Measurements from ENCODE around the gene DYSF. TPM values are rescaled to one million over a fixed set of nuclear protein-coding genes. Genes with fewer than 3 reads are reported as not detected.

Gene DYSF
- total RNA-seq, 4 donors from 2014 or later, result 3.7 to 18.7 (median 10.6) TPM

DNA sequence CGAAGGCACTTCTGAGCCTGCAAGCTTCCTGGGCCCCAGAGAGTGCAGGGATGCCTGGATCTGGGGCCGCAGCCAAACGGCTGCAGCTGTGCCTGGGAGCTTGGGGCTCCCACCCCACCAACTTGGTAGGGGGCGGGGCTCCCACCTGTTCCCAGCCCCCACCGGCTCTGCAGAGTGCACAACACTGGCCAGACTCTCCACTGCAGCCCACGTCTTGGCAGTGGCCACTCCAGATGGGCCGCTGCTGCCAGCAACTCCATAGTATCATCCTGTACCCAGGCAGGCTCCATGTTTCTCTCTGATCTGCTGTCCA is 9.9 kb downstream of the DYSF start:
- 79% methylated on average over 7 of the region's 7 CpGs; no CpG with 5 or more reads in 1 of the 2 donors for WGBS, 2 donors (ENCODE audit: low coverage in 1 of 2)
- H3K36me3 ChIP-seq, result no peaks in the 10 kb centered on the region
- TF ChIP-seq EP300 (IDR thresholded peaks at IDR 0.05; ENCODE audit: low read depth), result no peak
- no peak for TF ChIP-seq POLR2AphosphoS5 (IDR thresholded peaks at IDR 0.05)
- TF ChIP-seq POLR2A (IDR thresholded peaks at IDR 0.05), result no peak
- TF ChIP-seq, protein P1, sequence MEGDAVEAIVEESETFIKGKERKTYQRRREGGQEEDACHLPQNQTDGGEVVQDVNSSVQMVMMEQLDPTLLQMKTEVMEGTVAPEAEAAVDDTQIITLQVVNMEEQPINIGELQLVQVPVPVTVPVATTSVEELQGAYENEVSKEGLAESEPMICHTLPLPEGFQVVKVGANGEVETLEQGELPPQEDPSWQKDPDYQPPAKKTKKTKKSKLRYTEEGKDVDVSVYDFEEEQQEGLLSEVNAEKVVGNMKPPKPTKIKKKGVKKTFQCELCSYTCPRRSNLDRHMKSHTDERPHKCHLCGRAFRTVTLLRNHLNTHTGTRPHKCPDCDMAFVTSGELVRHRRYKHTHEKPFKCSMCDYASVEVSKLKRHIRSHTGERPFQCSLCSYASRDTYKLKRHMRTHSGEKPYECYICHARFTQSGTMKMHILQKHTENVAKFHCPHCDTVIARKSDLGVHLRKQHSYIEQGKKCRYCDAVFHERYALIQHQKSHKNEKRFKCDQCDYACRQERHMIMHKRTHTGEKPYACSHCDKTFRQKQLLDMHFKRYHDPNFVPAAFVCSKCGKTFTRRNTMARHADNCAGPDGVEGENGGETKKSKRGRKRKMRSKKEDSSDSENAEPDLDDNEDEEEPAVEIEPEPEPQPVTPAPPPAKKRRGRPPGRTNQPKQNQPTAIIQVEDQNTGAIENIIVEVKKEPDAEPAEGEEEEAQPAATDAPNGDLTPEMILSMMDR (IDR thresholded peaks at IDR 0.05), result no peak
- no peaks in the 10 kb centered on the region for H3K9me3 ChIP-seq
- H3K27me3 ChIP-seq, result peaks cover 45% of the 10 kb centered on the region
- H3K4me1 ChIP-seq, result peaks cover 0 to 15% (median 8%) of the 10 kb centered on the region in 4 donors
- H3K4me3 ChIP-seq, result no peak overlapping the region
- in situ Hi-C loops (cut with MboI; ENCODE audit: low pct_ligation_motif_present in 1 of 4, low pct_unique_long_range_greater_than_20kb in 1 of 4, low sequenced_read_pairs in 3 of 4) (no loop called here), intact Hi-C loops (cut with DNase I; ENCODE audit: low total_unique reads) (no loop called here)
- no peak for DNase-seq
- H3K27ac ChIP-seq, result no peak overlapping the region

DNA sequence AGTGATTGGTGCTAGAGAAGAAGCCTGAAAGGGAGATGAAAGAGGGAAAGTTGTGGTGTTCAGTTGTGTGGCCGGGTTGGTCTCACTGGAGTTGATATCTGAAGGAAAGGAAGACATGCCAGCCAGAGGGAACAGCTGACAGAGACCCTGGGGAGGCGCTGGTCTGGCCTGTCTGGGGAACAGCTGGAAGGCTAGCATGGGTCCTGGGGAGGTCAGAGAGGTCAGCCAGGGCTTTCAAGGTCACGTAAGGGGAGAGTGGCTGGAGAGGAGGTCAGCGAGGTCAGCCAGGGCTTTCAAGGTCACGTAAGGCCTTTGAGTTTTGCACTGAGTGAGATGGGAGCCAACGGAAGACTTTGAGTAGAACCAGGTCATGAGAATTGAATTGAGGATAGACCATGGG is 11.0 kb downstream of the DYSF start:
- H3K4me3 ChIP-seq, result no peak overlapping the region
- WGBS, 2 donors (ENCODE audit: low coverage in 1 of 2), result 83 to 89% methylated on average over 4 to 6 of the region's 6 CpGs
- intact Hi-C loops (cut with DNase I; ENCODE audit: low total_unique reads) (no loop called here), in situ Hi-C loops (cut with MboI; ENCODE audit: low pct_ligation_motif_present in 1 of 4, low pct_unique_long_range_greater_than_20kb in 1 of 4, low sequenced_read_pairs in 3 of 4) (no loop called here)
- H3K4me1 ChIP-seq, result peaks cover 0 to 15% (median 7%) of the 10 kb centered on the region in 4 donors
- no peak for DNase-seq
- no peaks in the 10 kb centered on the region for H3K36me3 ChIP-seq
- TF ChIP-seq POLR2AphosphoS5 (IDR thresholded peaks at IDR 0.05) (no peak), POLR2A (IDR thresholded peaks at IDR 0.05) (no peak), EP300 (IDR thresholded peaks at IDR 0.05; ENCODE audit: low read depth) (no peak)
- TF ChIP-seq, protein P1 (IDR thresholded peaks at IDR 0.05), result no peak
- H3K9me3 ChIP-seq, result no peaks in the 10 kb centered on the region
- no peak overlapping the region for H3K27ac ChIP-seq
- peaks cover 56% of the 10 kb centered on the region for H3K27me3 ChIP-seq

DNA sequence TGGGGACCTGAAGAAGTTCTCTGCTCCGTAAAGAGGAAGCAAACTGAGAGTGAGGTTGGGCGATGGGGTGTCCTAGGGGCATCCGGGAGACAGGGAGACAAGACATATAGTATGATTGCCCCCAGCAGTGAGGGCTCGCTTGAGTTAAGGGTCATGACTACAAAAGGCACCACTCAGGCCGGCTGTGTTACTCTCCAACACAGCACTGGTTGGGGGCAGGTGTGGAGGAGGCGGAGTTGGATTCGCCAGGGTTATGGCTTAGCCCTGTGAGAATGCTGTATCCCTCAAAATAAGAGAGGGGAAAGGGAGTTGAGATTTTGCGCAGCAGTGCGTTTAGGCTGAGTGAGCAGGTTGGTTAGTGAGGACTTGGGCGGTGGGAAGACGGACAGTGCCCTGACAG is 12.0 kb downstream of the DYSF start:
- no peak for TF ChIP-seq EP300 (IDR thresholded peaks at IDR 0.05; ENCODE audit: low read depth)
- TF ChIP-seq POLR2A (IDR thresholded peaks at IDR 0.05), result no peak
- TF ChIP-seq, protein P1 (IDR thresholded peaks at IDR 0.05), result no peak
- TF ChIP-seq POLR2AphosphoS5 (IDR thresholded peaks at IDR 0.05), result no peak
- Histone ChIP-seq H3K4me1 (peaks cover 0 to 15% (median 7%) of the 10 kb centered on the region in 4 donors), H3K27me3 (peaks cover 57% of the 10 kb centered on the region), H3K36me3 (no peaks in the 10 kb centered on the region), H3K9me3 (no peaks in the 10 kb centered on the region), H3K27ac (no peak overlapping the region), H3K4me3 (no peak overlapping the region)
- in situ Hi-C loops (cut with MboI; ENCODE audit: low pct_ligation_motif_present in 1 of 4, low pct_unique_long_range_greater_than_20kb in 1 of 4, low sequenced_read_pairs in 3 of 4), result no loop called here
- intact Hi-C loops (cut with DNase I; ENCODE audit: low total_unique reads), result no loop called here
- DNase-seq, result no peak
- WGBS, 2 donors (ENCODE audit: low coverage in 1 of 2), result 60 to 62% methylated on average over 7 to 11 of the region's 11 CpGs

DNA sequence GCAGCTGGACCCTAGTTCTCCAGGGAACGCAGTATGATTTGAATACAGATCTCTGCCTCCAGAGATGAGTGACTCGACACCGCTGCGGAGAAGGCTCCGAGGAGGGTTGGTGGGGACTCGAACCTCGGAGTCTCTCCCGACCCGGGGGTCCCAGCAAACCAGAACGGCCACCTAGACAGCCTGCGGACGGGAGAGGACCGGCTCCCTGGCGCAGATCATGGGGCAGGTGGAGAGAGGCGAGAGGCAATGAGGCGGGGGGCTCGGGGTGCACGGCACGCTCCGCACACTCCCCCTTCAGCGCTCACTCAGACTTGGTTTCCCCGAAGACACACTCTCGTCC is 12.6 kb downstream of the DYSF start:
- peaks cover 0 to 15% (median 7%) of the 10 kb centered on the region in 4 donors for H3K4me1 ChIP-seq
- intact Hi-C loops (cut with DNase I; ENCODE audit: low total_unique reads), result no loop called here
- no peaks in the 10 kb centered on the region for H3K9me3 ChIP-seq
- in situ Hi-C loops (cut with MboI; ENCODE audit: low pct_ligation_motif_present in 1 of 4, low pct_unique_long_range_greater_than_20kb in 1 of 4, low sequenced_read_pairs in 3 of 4), result no loop called here
- DNase-seq, result no peak
- 20% methylated on average over 23 of the region's 23 CpGs; no CpG with 5 or more reads in 1 of the 2 donors for WGBS, 2 donors (ENCODE audit: low coverage in 1 of 2)
- H3K36me3 ChIP-seq, result no peaks in the 10 kb centered on the region
- peaks cover 57% of the 10 kb centered on the region for H3K27me3 ChIP-seq
- TF ChIP-seq, protein P1 (IDR thresholded peaks at IDR 0.05), result no peak
- no peak for TF ChIP-seq POLR2AphosphoS5 (IDR thresholded peaks at IDR 0.05)
- TF ChIP-seq EP300 (IDR thresholded peaks at IDR 0.05; ENCODE audit: low read depth), result no peak
- TF ChIP-seq POLR2A (IDR thresholded peaks at IDR 0.05), result no peak
- peak overlapping the region in 3 of 4 donors; percentile 49 to 73 (median 57) for H3K4me3 ChIP-seq
- H3K27ac ChIP-seq, result no peak overlapping the region

Measured in transverse colon (tissue), 4 donors.